Measurements from ENCODE around the gene RGS8.

RGS8 gene

DNA sequence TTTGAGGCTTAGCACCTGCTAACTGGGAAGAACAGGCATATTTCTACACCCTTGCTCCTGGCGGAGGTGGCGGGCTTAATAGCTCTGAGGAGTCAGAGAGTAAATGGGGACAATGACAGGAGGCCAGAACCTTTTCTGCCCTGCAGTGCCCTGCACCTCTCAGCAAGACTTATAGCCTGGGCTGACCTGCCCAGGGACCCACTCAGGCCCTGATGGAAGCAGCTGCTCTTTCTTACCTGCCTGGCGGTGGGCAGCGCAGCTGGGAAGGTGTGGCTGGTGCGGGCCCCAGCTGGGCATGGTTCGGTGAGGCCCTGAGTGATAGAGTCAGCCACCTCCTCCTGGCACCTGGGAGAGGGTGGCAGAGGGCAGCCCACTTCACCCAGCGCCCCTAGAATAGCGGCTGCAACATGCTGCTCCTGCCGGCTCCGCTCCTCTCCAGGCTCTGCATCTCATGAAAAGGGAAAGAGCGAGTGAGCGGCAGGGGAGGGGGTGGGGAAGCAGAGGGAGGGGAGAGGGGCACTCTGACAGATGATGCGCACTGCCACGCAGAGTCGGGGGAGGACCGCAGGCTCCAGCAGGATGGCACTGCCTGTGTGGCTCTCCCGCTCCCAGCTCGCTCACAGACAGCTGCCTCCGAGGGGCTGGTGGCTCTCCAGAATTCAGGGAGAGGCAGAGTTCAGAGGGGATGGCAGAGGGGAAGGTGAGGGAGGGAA is at the start of gene RGS8:
RGS8 (minus strand) TSS at position 472 of the 713 bp plus-strand sequence. CDS start 14,938 bp downstream, outside the sequence.
- DNase-seq: no peak

DNA sequence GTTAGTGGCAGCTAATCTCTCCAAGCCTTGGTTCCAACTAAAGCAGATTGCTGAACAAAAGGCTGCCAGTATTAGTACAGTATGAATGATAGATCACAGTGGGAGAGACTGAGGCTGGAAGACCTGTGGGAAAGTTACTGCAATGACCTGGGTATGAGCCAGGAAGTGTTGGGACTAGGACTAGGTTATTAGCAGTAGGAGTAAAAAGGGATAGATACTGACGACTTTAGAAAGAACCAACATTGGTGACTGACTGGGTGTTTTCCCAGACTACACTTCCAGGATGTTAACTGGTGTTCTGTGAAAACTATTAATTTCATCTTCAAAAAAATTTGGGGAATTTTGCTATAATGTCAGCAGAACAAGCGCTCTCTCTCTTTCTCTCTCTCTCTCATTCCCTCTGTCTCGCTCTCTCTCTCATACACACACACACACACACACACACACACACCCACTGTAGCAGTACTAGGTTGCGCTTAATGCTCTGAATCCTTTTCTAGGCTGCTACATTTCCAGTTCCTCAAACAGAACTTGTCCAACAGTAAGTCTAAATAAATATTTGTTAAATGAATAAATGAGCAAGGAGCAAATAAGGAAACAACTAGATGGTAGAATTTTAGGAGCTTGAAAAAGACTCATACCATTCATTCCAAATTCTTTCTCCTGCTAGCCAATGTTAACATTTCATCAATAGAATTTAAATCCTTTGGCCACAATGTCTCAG is 47.6 kb upstream of the RGS8 start:
- DNase-seq: no peak

DNA sequence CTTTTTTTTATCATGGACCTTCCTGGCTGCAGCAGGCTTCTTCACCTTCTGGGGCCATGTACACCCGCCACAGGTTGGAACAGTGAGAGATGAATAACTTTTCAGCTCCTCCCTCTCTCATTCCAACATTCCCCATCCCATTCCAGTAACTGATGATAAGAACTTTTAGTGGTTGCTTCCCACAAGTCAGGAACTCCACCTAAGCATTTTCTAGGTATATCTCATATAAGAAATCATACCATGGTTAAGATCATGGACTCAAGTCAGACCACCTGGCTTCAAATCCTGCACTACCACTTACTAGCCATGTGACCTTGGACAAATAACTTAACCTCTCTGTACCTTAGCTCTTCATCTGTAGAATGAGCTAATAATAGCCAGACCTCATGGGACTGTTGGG is 42.5 kb upstream of the RGS8 start:
- no peak for DNase-seq

DNA sequence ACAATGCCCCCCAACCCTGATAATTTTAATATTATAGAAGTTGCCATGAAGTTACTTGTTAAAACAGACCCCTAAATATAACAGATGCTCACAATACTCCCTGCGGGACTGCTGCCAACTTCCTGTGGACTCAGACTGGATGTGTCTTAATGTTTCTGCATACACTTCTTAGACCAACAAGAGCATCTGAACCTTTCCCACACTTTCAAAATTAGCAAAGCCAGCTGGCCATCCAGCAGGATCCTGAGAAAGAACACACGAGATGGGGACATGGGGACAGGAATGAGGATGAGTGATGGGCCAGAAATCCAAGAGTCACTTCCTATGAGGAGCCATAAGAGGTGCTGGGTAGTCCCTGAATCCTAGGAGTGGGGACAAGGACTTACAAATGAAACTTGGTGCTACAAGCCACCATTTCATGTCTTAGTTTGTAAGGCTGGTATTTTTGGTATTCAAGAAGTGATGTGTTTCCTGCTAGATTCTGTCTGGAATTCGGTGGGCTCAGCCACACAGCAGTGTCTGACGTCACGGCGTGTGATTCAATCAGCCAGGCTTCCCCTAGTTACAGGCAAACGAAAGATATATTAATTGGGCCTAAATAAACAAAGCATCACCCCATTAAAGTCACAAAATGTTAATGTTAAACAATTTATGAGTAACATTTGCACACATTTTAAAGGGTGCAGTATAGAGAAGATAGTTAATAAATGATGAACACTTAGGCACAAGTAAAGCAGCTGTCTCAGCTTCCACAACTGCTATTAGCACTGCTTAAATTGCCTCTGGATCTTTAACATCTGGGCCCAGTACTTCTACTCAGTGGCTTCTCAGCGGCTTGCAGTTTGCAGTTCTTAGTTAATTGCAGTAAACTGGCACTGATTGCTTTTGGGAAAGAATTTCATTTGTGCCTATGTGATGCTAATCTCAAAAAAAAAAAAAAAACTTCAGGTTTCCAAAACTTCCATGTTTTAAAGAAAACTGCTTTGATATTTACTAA is 41.2 kb upstream of the RGS8 start:
- DNase-seq: no peak

GRCh38 chr1:182724215-182724614 is 39.8 kb upstream of the RGS8 start:
- no peak for DNase-seq

GRCh38 chr1:182723200-182723599 is 38.8 kb upstream of the RGS8 start:
- DNase-seq: no peak

- DNase-seq: no peak
These were observed 37.1 kb upstream of the RGS8 start for GRCh38 chr1:182721525-182721924.

GRCh38 chr1:182720463-182720862 is 36.1 kb upstream of the RGS8 start:
- DNase-seq: no peak

DNA sequence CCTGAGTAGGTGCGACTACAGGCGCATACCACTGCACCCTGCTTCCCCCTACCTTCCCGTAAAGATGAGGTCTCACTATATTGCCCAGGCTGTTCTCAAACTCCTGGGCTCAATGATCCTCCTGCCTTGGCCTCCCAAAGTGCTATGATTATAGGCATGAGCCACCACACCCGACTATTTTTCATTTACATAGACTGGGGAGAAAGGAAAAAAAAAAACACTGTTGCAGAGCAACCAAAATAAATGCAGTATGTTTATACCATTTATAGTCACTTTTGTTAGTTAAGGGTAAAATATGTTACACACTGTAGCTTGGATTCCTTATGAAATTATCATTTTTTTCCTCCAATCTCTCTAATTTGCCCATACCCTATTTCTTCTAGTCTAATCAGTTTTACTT is 35.2 kb upstream of the RGS8 start:
- DNase-seq: no peak

DNA sequence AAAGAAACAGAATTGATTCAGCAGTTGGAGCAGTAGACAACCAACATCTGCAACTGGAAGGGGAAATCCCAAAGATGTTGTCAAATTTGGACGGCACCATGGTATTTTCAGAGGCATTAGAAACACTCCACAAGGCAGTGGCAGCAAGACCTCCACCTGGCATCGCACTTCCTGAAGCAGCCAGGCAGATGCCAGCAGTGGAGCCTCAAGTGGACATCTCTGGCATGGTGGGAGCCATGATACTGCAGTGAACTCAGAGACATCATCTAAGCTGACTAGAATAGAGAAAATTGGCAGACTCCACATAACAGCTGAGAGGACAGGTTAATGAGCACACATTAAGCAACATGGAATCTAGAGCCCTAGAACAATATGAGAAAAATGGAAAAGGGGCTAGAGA is 33.9 kb upstream of the RGS8 start:
- DNase-seq: no peak

- DNase-seq: no peak
These were observed 32.6 kb upstream of the RGS8 start for GRCh38 chr1:182716740-182717720.

- no peak for DNase-seq
These were observed 31.1 kb upstream of the RGS8 start for GRCh38 chr1:182715531-182715930.

DNA sequence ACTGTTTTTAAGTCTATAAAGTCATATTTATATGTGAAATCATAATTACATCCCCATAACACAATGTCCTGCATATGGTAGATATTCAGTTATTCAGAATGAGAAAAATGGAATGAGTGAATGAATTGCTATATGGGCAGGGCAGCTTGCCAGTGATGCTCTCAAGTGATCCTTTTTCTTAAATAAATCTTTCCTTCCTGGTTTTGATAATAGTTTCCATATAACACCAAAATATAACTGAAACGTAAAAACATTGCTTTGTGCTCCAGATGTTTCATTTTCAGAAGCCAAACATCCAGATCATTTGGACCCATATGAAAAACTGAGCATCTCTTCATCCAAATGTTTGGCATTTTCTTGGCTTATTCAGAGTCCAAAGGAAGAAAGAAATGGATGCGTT is 30.2 kb upstream of the RGS8 start:
- DNase-seq: no peak

DNA sequence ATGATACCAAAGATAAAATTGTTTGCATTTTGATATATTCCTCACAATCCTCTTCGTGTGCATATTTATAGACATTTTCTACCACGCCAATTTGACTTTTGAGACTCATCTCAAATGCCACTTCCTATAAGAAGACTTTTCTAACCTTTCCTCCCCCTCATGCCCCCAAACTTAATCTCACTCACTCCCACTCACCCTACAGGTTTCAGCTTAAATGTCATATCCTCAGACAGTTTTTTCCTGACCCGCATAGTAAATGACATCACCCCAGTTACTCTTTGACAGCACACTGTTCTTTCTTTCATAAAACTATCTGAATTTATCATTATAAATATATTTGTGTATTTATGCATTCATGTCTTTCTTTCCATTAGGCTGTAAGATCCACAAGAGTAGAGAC is 29.6 kb upstream of the RGS8 start:
- DNase-seq: no peak

- DNase-seq: no peak
These were observed 29.1 kb upstream of the RGS8 start for GRCh38 chr1:182713492-182713891.

- no peak for DNase-seq
These were observed 25.5 kb upstream of the RGS8 start for GRCh38 chr1:182709855-182710254.

GRCh38 chr1:182709225-182709764 is 24.9 kb upstream of the RGS8 start:
- no peak for DNase-seq

DNA sequence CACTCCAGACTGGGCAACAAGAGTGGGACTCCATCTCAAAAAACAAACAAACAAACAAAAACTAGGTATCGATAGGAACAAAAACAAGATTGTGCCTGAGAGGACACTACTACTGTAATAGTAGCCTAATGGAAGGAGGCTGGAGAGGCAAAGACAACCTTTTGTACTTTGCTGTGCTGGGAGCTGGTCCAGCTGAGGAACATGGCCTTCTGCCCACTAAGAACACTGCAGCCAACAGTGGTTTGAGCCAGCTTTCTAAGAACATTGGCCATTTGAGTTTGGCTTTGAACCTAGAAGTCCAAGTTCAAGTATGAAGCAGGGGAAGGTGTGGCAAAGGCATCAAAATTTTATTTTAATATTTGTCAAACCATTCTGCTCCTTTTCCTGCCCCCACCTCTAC is 22.7 kb upstream of the RGS8 start:
- no peak for DNase-seq

DNA sequence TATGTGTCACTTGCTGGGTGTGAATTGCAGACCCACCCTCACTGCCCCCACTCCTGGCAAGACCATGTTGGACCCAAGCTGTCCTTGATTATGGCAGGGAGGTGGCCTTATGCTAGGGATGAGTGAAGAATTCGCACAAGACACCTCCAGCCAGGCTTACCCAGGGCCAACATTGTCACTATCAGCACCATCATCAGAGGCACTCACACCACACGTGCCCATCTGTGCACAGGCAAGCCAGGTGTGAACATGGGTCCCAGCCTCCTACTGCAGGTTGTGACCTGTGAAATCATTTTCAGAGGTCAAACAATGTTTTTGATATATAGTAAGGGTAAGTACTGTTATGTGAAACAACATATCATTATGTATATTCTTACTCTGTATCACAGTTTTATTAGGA is 20.3 kb upstream of the RGS8 start:
- no peak for DNase-seq

DNA sequence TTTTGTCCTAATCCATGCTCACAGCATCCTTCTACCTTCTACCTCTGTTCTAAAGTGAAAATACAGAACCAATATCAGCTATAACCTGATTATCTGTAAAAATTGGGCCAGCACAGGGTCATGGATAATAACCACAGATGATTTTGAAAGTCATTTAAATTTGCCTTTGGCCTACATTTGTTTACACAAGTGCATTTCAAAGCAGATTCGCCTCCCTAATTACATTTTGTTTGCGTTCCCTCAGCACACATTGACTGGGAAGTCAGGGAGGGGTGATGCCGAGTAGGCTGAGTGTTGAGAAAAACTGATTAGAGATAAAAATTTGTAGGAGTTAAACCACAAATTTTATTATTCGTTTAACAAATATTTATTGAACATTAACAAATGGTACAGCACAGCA is 19.2 kb upstream of the RGS8 start:
- DNase-seq: no peak

DNA sequence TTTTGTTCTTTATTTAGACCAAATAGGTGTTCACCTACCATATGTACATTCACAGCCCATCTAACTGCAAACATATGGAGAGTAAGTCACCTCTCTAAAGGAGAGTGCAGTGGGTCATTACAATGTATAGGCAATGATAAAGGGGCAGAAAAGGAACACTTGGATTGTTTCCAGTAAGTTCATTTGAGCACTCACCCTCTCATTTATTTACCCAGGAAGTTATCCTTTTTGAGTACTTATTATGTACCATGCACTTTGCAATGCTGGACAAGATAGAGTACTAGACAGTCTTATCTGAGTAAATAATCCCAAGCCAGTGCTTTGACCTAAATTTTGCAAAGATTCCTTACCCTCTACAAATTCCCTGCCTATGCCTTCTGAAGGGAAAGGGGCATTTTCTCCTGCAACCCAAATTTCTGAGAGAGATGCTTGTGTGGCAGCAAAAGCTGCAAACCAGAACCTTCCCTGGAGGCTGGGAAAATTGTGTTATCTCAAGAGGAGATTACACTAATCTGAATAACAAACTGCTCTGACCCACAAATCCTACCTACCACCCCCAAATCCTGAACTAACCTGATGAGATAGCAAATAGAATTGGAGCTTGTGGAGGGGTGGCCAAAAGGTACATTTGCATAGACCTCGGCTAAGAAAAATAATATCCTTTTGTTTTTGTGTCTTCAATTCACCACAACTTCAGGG is 18.6 kb upstream of the RGS8 start:
- DNase-seq: no peak
